Effector memory CD4-positive, alpha-beta T cell (primary cell): ENCODE measurements around the gene POLR2A.

Experiments used
- DNase-seq, 3 donors: peaks; one replicate each; pipeline ENCODE4 v3.0.0-alpha.2; 2020
- H3K27ac ChIP-seq: 2 replicates; pipeline ENCODE4 v1.7.0; 2013; ENCODE audit warnings: mild to moderate bottlenecking, low read length, moderate library complexity; ENCODE audit not compliant: insufficient read depth, poor library complexity, severe bottlenecking
- H3K27me3 ChIP-seq: replicated peaks from 2 replicates; pipeline ENCODE4 v1.7.0; 2013; ENCODE audit warnings: mild to moderate bottlenecking, low read length; ENCODE audit not compliant: insufficient read depth, control insufficient read depth, poor library complexity, severe bottlenecking
- H3K36me3 ChIP-seq: 2 replicates; pipeline ENCODE4 v1.7.0; 2013; ENCODE audit warnings: mild to moderate bottlenecking, low read length, moderate library complexity; ENCODE audit not compliant: control insufficient read depth, insufficient read depth
- H3K4me1 ChIP-seq: 2 replicates; pipeline ENCODE4 v1.7.0; 2013; ENCODE audit warnings: low read length, mild to moderate bottlenecking; ENCODE audit not compliant: control insufficient read depth, insufficient read depth, poor library complexity, severe bottlenecking
- H3K4me3 ChIP-seq: 2 replicates; pipeline ENCODE4 v1.7.0; 2013; ENCODE audit warnings: low read length, low read depth, mild to moderate bottlenecking; ENCODE audit not compliant: insufficient read depth, poor library complexity, severe bottlenecking
- H3K9me3 ChIP-seq: 2 replicates; pipeline ENCODE4 v1.7.0; 2013; ENCODE audit warnings: mild to moderate bottlenecking, low read length, moderate library complexity; ENCODE audit not compliant: control insufficient read depth

Gene POLR2A

DNA sequence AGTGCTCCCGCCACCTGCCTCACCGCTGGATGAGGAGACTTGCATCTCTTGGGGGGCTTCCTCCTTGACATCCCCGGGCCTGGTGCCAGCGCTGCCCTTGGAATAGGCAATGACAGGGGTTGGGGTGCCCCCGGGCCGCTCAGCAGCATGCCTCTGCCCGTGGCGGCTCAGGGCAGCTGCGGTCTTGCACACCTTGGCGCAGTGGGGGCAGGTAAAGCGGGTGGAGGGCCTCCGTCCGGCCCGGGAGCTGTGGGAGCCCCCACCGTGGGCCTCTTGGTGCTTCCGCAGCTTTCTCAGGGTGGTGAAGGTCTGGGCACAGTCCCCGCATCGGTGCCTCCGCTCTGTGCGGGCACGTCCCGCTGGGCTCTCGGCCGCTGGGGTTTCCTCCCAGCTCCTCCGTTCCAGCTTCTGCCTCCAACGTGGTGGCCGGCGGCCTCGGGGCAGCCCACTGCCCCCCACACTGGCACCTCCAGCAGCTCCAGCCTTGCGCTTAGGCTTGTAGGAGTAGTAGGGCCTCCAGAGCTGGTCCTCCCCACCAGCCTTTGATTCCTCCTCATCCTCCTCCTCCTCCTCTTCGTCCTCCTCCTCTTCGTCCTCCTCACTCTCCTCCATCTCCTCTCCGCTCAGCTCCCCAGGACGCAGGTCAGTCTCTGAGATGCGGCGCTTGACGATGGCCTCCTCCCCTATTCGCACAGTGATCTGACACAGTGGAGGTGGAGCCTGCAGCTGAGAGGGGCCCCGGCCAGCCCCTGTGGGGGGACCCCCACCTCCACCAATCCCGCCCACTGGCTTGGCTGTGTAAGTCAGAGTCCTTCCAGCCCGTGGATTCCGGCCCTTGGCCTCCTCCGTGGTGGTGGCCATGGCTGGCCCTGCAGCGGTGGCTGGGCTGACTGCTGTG is 21.4 kb upstream of the POLR2A start:
- H3K4me3 ChIP-seq: no peak overlapping the region
- H3K27ac ChIP-seq: no peak overlapping the region
- H3K36me3 ChIP-seq: peaks cover 38% of the 10 kb centered on the region
- H3K27me3 ChIP-seq: no peaks in the 10 kb centered on the region
- no peak for DNase-seq
- H3K4me1 ChIP-seq: no peaks in the 10 kb centered on the region
- H3K9me3 ChIP-seq: no peaks in the 10 kb centered on the region

DNA sequence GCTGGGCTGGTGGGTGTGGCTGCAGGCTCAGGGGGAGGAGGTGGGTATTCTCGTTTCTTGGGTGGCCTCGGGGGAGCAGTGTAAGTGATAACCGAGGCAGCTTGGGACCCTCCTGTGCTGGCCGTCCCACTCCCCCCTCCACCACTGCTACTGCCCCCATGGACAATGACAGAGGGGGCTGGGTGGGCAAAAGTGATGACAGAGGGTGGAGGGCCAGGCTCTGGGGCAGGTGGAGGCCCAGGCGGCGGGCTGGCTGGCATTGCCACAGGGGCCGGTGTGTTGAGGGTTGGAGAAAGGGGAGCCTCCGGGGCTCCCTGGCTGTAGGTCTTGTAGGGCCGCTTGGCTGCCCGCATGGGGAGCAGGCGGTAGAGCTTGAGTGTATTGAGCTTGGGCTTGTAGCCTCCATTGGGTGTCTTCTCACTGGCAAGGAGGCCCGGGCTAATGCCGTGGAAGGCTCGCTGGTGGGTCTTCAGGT is 20.8 kb upstream of the POLR2A start:
- Histone ChIP-seq H3K27ac (no peak overlapping the region), H3K9me3 (no peaks in the 10 kb centered on the region), H3K27me3 (no peaks in the 10 kb centered on the region), H3K4me3 (no peak overlapping the region), H3K36me3 (peaks cover 38% of the 10 kb centered on the region), H3K4me1 (no peaks in the 10 kb centered on the region)
- no peak for DNase-seq

GRCh38 chr17:7464081-7464480 is 20.1 kb upstream of the POLR2A start:
- H3K9me3 ChIP-seq: no peaks in the 10 kb centered on the region
- no peak overlapping the region for H3K27ac ChIP-seq
- no peak for DNase-seq
- H3K27me3 ChIP-seq: no peaks in the 10 kb centered on the region
- no peaks in the 10 kb centered on the region for H3K4me1 ChIP-seq
- no peak overlapping the region for H3K4me3 ChIP-seq
- peaks cover 38% of the 10 kb centered on the region for H3K36me3 ChIP-seq

DNA sequence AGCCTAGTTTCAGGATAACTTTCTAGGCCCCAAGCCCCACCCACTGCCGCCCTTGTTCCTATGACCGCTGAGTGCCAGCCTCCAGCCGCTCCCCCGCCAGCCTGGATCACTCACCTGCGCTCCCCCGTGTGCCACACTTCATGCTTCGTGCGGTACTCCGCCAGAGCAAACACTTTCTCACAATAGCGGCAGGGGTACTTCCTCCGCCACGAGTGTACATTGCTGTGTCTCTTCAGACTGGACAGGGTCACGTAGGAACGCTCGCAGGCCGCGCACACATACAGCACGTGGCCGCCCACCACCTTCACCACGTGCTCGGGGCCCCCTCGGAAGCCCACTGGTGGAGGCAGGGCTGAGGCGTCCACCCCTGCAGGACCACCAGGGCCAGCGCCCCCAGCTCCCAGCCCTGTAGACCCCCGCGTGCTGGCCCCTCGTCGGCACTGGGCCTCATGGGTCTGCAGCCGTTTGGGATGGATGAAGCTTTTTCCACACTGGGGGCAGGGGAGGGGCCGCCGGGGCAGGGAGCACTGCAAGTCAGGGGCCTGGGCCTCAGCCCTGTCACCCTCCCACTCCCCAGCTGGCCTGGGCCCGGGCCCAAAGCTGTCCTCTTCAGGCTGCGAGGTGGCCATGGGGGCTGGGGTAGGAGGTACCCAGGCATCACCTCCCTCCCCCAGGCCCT is 18.4 kb upstream of the POLR2A start:
- Histone ChIP-seq H3K36me3 (peaks cover 38% of the 10 kb centered on the region), H3K4me1 (no peaks in the 10 kb centered on the region), H3K27me3 (no peaks in the 10 kb centered on the region), H3K4me3 (no peak overlapping the region), H3K9me3 (no peaks in the 10 kb centered on the region), H3K27ac (no peak overlapping the region)
- DNase-seq: no peak

DNA sequence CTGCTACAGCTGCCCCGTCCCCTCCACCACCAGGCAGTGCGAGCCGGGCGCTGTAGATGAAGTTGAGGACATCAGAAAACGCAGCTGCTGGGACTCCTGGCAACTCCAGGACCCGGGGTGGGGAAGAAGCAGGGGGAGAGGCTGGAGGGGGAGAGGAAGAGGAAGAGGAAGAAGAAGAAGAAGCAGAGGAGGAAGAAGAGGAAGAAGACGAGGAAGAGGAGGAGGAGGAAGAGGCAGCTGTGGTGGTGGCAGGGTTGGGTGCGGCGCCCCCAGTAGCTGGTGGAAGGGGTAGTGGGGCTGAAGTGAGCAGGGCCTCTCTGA is 17.9 kb upstream of the POLR2A start:
- Histone ChIP-seq H3K9me3 (no peaks in the 10 kb centered on the region), H3K27me3 (no peaks in the 10 kb centered on the region), H3K36me3 (peaks cover 38% of the 10 kb centered on the region), H3K27ac (no peak overlapping the region), H3K4me3 (no peak overlapping the region), H3K4me1 (no peaks in the 10 kb centered on the region)
- DNase-seq: no peak

DNA sequence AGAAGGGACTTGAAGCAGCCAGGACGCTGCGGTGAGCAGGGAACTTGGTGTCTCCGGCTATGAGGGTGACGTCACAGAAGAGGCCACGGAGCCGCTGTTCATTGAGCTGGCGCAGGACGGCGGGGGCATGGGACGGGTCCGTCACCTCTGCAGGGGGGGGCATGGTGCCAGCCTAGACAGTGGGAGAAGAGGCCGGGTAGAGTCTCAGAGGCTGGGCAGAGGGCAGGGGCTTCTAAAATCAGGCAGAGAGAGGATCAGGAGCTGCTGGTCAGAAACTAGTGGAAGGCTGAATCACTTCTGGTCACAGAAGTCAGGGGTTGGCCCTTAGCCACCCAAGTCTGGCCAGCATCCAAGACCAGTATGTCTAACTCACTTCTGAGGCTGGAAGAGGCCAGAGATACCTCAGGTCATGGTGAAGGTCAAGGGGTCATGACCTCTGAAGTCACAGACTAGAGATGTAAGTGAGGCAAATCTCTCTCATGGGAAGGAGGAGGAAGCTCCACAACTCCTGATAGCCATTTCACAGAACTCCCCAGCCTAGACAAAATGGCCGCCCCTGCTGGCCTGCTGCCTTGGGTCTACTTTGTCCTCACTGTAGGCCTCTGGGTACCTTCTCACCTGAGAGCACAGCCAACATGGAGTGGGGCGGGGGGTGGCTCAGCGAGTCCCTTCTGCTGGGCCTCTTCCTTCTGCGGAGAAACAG is 17.4 kb upstream of the POLR2A start:
- Histone ChIP-seq H3K36me3 (peaks cover 38% of the 10 kb centered on the region), H3K27me3 (no peaks in the 10 kb centered on the region), H3K27ac (no peak overlapping the region), H3K9me3 (no peaks in the 10 kb centered on the region), H3K4me1 (no peaks in the 10 kb centered on the region), H3K4me3 (no peak overlapping the region)
- DNase-seq: no peak

DNA sequence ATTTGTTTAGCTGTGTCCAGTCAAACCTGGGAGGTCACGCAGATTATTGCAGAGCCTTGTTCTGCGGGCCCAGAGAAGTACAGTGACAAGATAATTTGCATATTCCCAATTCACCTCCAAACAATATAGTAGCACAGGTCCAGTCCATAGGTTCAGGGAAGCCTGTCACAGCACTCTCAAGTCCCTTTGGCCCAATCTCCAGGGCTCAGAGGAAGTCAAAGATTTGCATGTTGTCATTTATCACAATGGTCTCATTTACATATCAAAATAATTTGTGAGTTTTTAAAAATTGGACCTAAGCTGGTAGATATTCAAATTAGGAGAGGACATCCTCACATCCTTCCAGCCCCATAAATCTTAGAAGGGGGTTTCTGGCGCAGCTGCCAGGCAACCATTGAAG is 16.7 kb upstream of the POLR2A start:
- H3K27me3 ChIP-seq: no peaks in the 10 kb centered on the region
- H3K36me3 ChIP-seq: peaks cover 38% of the 10 kb centered on the region
- no peaks in the 10 kb centered on the region for H3K9me3 ChIP-seq
- DNase-seq: no peak
- no peak overlapping the region for H3K4me3 ChIP-seq
- no peak overlapping the region for H3K27ac ChIP-seq
- no peaks in the 10 kb centered on the region for H3K4me1 ChIP-seq

DNA sequence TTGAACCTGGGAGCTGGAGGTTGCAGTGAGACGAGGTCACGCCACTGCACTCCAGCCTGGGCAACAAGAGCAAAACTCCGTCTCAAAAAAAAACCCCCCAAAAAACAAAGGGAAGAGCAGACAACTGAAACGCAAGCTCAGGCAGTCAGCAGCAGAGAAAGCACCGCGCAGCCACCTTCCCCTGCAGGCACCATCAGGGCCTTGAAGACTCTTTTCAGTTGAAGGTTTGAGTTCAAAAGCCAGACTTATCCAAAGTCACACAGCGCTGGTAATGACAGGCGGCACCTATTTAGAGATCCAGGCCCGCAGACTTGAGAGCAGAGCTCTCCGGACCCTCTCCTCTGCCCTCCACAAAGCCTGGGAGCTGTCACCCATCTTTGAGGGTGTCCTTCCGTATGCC is 15.9 kb upstream of the POLR2A start:
- DNase-seq: no peak
- no peaks in the 10 kb centered on the region for H3K4me1 ChIP-seq
- no peak overlapping the region for H3K27ac ChIP-seq
- no peaks in the 10 kb centered on the region for H3K27me3 ChIP-seq
- no peak overlapping the region for H3K4me3 ChIP-seq
- H3K36me3 ChIP-seq: peaks cover 30% of the 10 kb centered on the region
- H3K9me3 ChIP-seq: no peaks in the 10 kb centered on the region

- no peaks in the 10 kb centered on the region for H3K9me3 ChIP-seq
- no peaks in the 10 kb centered on the region for H3K4me1 ChIP-seq
- H3K36me3 ChIP-seq: peaks cover 24% of the 10 kb centered on the region
- H3K27ac ChIP-seq: no peak overlapping the region
- no peak for DNase-seq
- H3K27me3 ChIP-seq: no peaks in the 10 kb centered on the region
- H3K4me3 ChIP-seq: no peak overlapping the region
Observed at GRCh38 chr17:7468804-7469389, 15.3 kb upstream of the POLR2A start.
